ENCODE measurements around the gene TMEM238.
A peak's percentile ranks its signal among the peaks of the same experiment; 100 is the strongest.

TMEM238 gene

DNA sequence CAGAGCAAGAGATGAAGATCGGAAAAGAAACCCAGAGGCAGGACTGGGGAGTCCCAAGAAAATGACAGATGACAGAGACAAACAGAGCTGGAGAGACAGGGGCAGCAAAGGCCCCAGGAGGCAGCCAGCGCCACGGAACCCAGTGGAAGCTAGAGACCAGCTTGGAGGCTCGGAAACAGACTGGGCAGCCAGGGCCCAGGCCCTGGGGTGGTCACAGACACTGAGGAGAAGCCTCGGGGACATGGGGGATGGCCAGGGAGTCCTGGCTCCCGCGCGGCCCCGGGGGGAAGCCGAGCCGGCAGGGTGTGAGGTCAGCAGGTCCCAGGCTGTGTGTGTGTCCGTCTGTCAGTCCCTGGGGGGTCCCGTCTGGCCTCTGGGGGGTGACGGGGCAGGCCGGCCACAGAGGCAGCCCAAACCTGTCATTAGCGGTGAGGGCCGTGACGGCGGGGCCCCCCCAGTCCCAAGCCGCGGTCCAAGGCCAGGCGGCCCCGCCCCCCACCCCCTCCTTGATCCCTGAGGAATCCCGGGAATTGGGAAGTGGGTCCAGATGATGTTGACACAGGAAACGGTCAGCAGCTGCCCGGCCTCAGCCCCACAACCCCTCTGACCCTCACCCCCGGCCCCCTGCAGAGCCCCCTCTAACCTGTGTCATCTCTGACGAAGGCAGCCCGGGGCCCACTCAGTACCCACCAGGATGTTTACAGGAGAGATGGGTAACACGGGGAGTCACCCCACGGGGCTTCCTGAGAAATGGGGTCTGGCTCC is 9.9 kb downstream of the TMEM238 start:
- H3K9me3 Mint-ChIP-seq: no peaks in the 10 kb centered on the region
- peak overlapping the region; percentile 71 for H3K27ac Mint-ChIP-seq
- H3K4me1 Mint-ChIP-seq (ENCODE audit: low read depth): peaks cover 21% of the 10 kb centered on the region
- H3K27me3 Mint-ChIP-seq: peaks cover 36% of the 10 kb centered on the region
- no peaks in the 10 kb centered on the region for H3K36me3 Mint-ChIP-seq (ENCODE audit: low read depth)
- no peak overlapping the region for H3K4me3 Mint-ChIP-seq

DNA sequence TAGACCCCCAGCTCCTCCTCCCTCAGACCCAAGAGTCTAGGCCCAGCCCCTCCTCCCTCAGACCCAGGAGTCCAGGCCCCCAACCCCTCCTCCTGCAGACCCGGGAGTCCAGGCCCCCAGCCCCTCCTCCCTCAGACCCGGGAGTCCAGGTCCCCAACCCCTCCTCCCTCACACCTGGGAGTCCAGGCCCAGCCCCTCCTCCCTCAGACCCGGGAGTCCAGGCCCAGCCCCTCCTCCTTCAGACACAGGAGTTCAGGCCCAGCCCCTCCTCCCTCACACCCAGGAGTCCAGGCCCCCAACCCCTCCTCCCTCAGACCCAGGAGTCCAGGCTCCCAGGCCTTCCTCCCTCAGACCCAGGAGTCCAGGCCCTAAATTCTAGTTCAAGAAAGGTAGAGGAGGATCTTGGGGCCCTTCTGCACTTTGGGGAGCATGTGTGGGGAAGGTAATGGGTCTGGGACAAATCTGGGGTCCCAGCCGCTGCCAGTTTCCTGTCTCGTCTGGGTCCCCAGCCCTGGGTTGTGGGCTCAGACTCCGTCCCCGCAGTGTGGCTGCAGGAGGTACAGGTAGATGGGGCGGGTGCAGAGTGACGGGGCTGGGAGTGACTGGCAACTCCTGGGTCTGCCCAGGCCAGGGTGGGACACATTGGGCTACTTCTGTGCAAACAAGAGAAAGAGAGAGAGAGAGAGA is 10.6 kb downstream of the TMEM238 start:
- Mint-ChIP-seq H3K4me3 (no peak overlapping the region), H3K36me3 (ENCODE audit: low read depth) (no peaks in the 10 kb centered on the region), H3K9me3 (no peaks in the 10 kb centered on the region), H3K27ac (peak overlapping the region; percentile 71), H3K27me3 (peaks cover 36% of the 10 kb centered on the region), H3K4me1 (ENCODE audit: low read depth) (peaks cover 21% of the 10 kb centered on the region)

DNA sequence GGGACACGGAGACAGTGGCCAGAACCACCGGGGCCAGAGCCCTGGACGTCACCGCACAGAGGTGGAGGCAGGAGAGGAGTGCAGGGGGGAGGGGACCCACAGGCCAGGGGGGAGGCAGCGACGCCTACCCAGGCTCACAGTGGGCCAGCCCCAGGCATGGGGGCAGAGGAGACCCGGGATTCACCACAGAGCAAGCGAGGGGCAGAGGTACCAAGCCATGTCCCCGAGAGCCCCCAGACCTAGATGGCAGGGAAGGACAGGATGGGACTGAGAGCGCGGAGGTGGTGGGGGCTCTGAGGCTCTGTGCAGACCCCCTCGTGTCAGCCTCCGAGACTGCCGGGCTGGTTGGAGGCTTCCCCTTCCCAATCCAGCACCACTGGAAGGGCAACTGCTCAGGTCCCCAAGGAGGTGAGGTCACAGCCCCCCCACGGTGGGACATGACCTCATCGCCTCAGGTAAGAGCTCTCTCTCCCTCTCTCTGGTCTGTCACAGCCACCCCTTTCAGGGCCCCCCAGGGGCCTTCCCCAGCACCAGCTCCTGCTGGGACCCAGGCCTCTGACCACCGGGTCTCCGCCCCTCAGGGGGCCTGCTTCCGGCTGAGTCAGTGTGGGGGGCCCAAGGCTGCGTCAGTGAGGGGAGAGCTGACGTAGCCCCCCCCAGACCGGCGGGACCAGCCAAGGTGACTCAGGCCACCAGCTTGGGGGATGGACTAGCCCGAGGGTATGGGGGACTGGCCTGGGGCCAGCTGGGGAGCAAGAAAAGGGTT is 11.6 kb downstream of the TMEM238 start:
- no peaks in the 10 kb centered on the region for H3K9me3 Mint-ChIP-seq
- H3K27me3 Mint-ChIP-seq: peaks cover 40% of the 10 kb centered on the region
- no peak overlapping the region for H3K27ac Mint-ChIP-seq
- H3K4me3 Mint-ChIP-seq: no peak overlapping the region
- H3K4me1 Mint-ChIP-seq (ENCODE audit: low read depth): peaks cover 21% of the 10 kb centered on the region
- no peaks in the 10 kb centered on the region for H3K36me3 Mint-ChIP-seq (ENCODE audit: low read depth)

DNA sequence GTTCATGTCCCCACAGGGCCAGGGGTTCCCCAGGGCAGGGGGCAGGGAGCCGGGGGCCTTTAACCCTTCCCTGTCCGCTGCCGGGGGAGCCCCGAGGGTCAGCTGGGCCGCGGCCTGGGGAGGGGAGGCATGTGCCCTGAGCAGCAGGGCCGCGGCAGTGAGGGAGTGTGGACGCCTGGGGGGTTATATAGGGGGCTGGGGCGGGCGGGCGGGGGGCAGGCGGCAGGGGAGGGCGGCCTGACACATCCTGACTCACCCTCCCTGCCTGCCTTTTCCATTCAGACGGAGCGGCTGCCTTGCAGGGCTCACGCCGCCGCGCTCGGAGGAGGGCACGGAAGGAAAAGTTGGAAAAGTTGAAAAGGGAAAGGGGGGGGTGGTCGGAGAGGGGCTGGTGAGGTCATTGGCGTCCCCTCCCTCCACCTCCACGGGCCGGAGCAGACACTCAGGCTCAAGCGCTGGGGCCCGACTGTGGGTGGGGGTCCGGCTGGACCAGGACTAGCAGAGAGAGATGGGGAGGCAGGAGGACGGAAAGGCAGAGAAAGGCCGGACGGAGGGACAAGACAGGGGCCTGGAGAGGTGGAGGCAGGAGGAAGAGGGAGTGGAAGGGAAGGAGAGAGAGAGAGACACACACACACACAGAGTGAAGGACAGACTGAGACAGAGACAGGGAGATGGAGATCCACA is 13.6 kb downstream of the TMEM238 start, which contains the start of gene IL11:
Gene IL11, minus strand, starts transcription at position 159 of the 684 bp plus-strand sequence. Its CDS starts 153 bp downstream, at position 6.
- Mint-ChIP-seq H3K9me3 (no peaks in the 10 kb centered on the region), H3K4me1 (ENCODE audit: low read depth) (peaks cover 21% of the 10 kb centered on the region), H3K27ac (no peak within 1 kb of the TSS), H3K4me3 (peak within 1 kb of the TSS; percentile 73), H3K27me3 (peaks cover 37% of the 10 kb centered on the region), H3K36me3 (ENCODE audit: low read depth) (no peaks in the 10 kb centered on the region)

DNA sequence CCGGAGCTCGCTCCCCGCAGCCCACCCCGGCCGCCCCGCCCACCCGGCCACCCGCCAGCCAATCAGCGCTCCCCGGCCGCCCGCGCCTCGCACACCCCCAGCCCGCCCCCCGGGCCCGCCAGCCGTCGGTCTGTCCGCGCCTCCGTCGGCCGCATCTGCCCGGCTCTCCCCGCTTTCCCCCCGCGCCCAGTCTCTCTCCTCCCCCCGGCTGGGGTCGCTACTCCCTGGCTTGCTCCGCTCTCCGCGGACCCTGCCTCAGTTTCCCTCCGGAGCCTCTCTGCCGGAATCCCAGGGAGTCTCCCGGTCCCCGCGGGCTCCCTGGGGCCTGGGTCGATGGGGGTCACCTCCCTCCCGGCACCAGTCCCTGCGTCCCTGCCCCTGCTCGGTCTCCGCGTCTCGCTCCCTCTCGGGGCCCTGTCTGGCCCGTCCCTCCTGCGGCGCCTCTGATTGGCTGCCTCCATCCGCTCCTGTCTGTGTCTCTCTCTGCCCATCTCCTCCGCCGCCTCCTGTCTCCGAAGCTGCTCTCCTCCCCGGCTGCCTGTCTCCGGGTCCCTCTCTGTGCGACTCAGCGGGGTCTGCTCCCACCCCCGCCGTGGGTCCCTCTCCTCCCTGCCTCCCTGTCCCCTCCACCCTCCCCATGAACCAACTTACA is 14.3 kb downstream of the TMEM238 start:
- no peaks in the 10 kb centered on the region for H3K36me3 Mint-ChIP-seq (ENCODE audit: low read depth)
- no peaks in the 10 kb centered on the region for H3K9me3 Mint-ChIP-seq
- no peak overlapping the region for H3K27ac Mint-ChIP-seq
- peaks cover 21% of the 10 kb centered on the region for H3K4me1 Mint-ChIP-seq (ENCODE audit: low read depth)
- peak overlapping the region; percentile 73 for H3K4me3 Mint-ChIP-seq
- H3K27me3 Mint-ChIP-seq: peaks cover 34% of the 10 kb centered on the region

DNA sequence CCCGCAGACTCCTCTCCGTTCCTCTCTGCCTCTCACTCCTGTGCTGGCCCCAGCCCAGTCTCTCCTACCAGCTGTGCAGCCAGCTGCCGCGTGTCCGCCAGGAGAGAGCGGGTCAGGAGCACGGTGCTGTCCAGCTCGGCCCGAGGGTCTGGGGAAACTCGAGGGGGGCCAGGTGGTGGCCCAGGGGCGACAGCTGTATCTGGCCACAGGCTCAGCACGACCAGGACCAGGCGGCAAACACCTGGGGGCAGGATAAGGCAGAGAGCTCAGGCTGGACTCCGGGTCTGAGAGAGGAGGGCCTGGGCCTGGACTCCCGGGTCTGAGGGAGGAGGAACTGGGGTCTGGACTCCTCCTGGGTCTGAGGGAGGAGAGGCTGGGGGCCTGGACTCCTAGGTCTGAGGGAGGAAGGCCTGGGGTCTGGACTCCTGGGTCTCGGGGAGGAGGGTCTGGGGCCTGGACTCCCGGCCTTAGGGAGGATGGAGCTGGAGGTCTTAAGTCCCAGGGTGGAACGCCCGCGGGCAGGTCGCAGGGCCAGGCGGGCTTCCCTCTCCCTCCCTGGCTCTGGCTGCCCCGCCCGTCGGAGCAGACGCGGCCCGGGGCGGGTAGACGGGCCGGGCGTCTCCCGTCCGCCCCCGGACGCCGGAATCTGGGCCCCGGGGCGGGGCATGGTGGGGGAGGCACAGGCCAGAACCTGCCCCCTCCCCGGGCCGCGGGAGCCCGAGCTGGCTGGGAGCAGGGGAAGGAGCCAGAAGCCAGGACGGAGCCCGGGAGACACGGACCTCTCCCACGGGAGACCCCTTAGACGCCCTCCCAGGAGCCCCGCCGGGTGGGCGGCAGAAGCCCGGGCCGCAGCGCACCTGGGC is 15.2 kb downstream of the TMEM238 start:
- H3K4me3 Mint-ChIP-seq: no peak overlapping the region
- no peak overlapping the region for H3K27ac Mint-ChIP-seq
- H3K9me3 Mint-ChIP-seq: no peaks in the 10 kb centered on the region
- H3K4me1 Mint-ChIP-seq (ENCODE audit: low read depth): peaks cover 21% of the 10 kb centered on the region
- H3K27me3 Mint-ChIP-seq: peaks cover 33% of the 10 kb centered on the region
- no peaks in the 10 kb centered on the region for H3K36me3 Mint-ChIP-seq (ENCODE audit: low read depth)

DNA sequence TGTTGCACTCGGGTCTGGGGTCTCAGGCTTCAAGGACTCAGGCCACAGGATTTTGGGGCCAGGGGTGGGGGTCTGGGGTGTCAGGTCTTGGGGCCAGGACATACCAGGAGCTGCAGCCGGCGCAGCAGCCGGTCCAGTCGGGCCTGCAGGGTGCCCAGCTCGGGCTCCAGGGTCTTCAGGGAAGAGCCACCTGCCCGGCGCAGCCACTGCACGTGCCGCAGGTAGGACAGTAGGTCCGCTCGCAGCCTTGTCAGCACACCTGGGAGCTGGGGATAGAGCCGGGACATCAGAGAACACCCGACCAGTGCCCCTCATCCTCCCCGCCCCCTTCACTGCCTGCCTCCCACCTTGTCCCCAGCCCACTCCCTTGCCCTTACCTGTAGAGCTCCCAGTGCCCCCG is 16.0 kb downstream of the TMEM238 start:
- Mint-ChIP-seq H3K27ac (no peak overlapping the region), H3K9me3 (no peaks in the 10 kb centered on the region), H3K4me1 (ENCODE audit: low read depth) (peaks cover 17% of the 10 kb centered on the region), H3K4me3 (no peak overlapping the region), H3K36me3 (ENCODE audit: low read depth) (no peaks in the 10 kb centered on the region), H3K27me3 (peaks cover 29% of the 10 kb centered on the region)

DNA sequence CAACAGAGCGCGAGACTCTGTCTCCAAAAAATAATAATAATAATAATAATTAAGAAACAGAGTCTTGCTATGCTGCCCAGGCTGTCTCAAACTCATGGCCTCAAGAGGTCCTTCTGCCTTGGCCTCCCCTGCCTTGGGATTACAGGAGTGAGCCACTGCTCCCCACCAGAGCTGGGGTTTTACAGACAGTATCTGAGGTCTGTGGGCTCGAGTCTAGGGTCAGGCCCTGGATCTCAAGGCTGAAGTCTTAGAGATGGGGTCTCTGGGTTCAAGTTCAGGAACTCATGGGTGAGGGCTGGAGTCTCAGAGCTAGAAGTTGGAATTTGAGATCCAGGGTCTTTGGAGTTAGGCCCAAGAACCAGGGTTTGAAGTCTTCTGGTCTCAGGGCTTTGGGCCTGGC is 17.3 kb downstream of the TMEM238 start:
- H3K9me3 Mint-ChIP-seq: no peaks in the 10 kb centered on the region
- no peak overlapping the region for H3K27ac Mint-ChIP-seq
- H3K36me3 Mint-ChIP-seq (ENCODE audit: low read depth): no peaks in the 10 kb centered on the region
- no peak overlapping the region for H3K4me3 Mint-ChIP-seq
- peaks cover 22% of the 10 kb centered on the region for H3K27me3 Mint-ChIP-seq
- H3K4me1 Mint-ChIP-seq (ENCODE audit: low read depth): peaks cover 10% of the 10 kb centered on the region

DNA sequence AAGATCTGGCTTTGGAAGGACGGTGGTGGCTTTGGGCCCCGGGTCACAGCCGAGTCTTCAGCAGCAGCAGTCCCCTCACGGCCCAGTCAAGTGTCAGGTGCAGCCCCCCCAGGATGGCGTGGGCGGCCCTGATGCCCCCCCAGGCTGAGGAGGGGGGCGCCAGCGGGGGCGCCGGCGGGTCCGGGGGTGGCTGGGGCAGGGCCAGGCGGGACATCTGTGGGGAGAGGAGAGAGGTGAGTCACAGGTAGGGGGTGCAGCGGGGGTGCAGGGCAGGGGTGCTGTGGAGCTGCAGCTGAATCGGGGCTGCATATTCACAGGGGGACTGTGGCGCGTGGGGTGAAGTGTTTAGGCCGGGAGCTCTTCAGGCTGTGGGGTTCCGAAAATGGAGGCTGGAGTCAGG is 18.1 kb downstream of the TMEM238 start:
- Mint-ChIP-seq H3K4me3 (no peak overlapping the region), H3K4me1 (ENCODE audit: low read depth) (peaks cover 10% of the 10 kb centered on the region), H3K27ac (no peak overlapping the region), H3K9me3 (no peaks in the 10 kb centered on the region), H3K36me3 (ENCODE audit: low read depth) (no peaks in the 10 kb centered on the region), H3K27me3 (peaks cover 16% of the 10 kb centered on the region)

DNA sequence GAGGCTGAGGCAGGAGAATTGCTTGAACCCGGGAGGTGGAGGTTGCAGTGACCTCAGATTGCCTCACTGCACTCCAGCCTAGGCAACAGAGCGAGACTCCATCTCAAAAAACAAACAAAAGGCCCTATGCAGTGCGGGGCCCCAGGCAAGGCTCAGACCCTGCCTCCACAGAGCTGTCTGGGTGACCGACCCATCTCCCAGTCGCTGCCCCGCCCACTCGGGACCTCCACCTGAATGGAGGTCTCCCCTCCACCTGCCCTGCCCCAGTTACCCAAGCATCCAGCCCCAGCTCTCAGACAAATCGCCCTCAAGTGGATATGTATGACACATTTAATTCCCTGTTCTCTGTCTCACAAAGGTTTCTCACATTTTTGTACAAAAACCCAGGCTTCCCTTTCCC is 18.8 kb downstream of the TMEM238 start:
- Mint-ChIP-seq H3K36me3 (ENCODE audit: low read depth) (no peaks in the 10 kb centered on the region), H3K9me3 (no peaks in the 10 kb centered on the region), H3K4me3 (no peak overlapping the region), H3K27me3 (peaks cover 8% of the 10 kb centered on the region), H3K4me1 (ENCODE audit: low read depth) (peaks cover 4% of the 10 kb centered on the region), H3K27ac (no peak overlapping the region)

DNA sequence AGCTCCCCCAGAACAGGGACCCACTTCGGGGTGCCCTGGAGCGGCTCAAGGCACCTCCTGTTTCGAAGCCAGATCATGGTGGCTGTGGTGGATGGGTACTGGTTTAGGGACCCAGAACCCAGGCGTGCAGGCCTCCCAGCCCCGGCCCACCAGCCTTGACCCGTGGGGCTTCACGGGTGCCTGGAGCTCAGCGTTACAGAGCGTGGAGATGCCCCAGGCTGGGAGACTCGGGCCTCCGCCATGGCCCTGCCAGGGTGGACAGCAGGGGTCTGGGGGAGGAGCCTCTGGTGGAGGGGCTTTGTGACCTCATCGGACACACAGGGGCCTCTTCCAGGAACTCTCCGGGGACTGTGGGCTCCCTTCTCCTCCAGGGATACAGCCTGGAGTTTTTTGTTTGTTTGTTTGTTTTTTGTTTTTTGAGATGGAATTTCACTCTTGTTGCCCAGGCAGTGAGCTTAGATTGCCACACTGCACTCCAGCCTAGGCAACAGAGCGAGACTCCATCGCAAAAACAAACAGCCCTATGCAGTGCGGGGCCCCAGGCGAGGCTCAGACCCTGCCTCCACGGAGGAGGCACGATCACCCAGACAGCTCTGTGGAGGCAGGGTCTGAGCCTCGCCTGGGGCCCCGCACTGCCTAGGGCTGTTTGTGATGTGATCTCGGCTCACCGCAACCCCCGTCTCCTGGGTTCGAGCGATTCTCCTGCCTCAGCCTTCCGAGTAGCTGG is 20.9 kb downstream of the TMEM238 start, which contains the start of gene GARIN5B:
Gene GARIN5B, minus strand, starts transcription at position 271 of the 727 bp plus-strand sequence. Its CDS starts 194 bp downstream, at position 77.
- Mint-ChIP-seq H3K27ac (no peak within 1 kb of the TSS), H3K27me3 (peaks cover 4% of the 10 kb centered on the region), H3K9me3 (no peaks in the 10 kb centered on the region), H3K4me3 (no peak within 1 kb of the TSS), H3K4me1 (ENCODE audit: low read depth) (no peaks in the 10 kb centered on the region), H3K36me3 (ENCODE audit: low read depth) (no peaks in the 10 kb centered on the region)

DNA sequence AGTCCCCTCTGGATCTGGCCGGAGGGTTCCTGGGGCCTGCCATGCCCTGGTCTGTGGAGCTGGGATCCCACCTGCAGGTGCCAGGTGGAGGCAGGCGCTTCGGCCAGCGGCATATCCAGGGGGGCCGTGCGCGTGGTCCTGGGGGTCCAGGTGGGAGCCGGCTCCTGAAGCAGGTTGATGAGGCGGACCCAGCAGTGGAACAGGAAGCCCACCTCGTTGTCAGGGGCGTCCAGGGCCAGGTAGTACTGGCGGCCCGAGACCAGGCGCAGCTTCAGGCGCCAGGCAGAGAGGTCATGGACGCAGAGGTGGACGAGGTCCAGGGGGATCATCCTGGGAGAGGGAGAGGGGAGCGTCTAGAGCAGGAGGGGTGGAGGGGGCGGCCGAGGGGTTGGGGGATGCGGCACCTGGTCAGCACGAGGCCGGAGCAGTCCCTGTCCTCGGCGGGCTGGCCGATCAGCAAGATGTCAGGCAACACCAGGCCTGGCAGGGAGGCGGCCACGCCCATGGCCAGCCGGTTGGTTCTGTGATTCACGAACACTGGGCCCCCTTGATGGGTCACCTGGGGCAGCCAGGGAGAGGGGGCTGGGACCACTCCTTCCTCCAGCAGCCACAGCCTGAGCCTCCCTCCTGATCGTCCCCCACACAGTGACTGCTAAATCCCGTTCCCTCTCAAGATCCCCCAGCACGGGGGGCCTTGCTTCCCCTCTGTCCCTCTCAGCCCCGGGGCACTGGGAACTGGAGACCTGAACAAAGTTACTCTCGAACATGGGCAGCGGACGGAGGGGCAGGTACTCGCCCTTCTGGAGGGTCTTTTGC is 21.7 kb downstream of the TMEM238 start:
- no peaks in the 10 kb centered on the region for H3K4me1 Mint-ChIP-seq (ENCODE audit: low read depth)
- no peak overlapping the region for H3K4me3 Mint-ChIP-seq
- H3K9me3 Mint-ChIP-seq: no peaks in the 10 kb centered on the region
- H3K36me3 Mint-ChIP-seq (ENCODE audit: low read depth): no peaks in the 10 kb centered on the region
- H3K27ac Mint-ChIP-seq: no peak overlapping the region
- H3K27me3 Mint-ChIP-seq: no peaks in the 10 kb centered on the region

All from stimulated activated naive CD8-positive, alpha-beta T cell treated with anti-CD3 and anti-CD28 coated beads, Interleukin-15, Interleukin-2, amounts not matched to agents 100 ng/mL and 50 ng/mL, for 24 hours (primary cell).